Measurements from ENCODE around the gene PPP1R27. TPM values are rescaled to one million over a fixed set of nuclear protein-coding genes. Genes with fewer than 3 reads are reported as not detected.

PPP1R27 gene
- total RNA-seq, 1 donor = not detected

GRCh38 chr17:81852237-81852636 lies 17.4 kb upstream of the PPP1R27 start:
- Histone ChIP-seq H3K4me3 (ENCODE audit: insufficient read depth, low read length) (no peak overlapping the region), H3K27ac (ENCODE audit: low read depth, low read length) (no peak overlapping the region), H3K4me1 (ENCODE audit: insufficient read depth, low read length) (no peaks in the 10 kb centered on the region), H3K27me3 (ENCODE audit: insufficient read depth, low read length) (no peaks in the 10 kb centered on the region), H3K79me2 (ENCODE audit: insufficient read depth, low read length) (peaks cover 59% of the 10 kb centered on the region), H4K20me1 (ENCODE audit: insufficient read depth, low read length) (peaks cover 47% of the 10 kb centered on the region), H3K36me3 (ENCODE audit: insufficient read depth, low read length) (peaks cover 70% of the 10 kb centered on the region), H3K9me3 (ENCODE audit: low read depth, low read length) (no peaks in the 10 kb centered on the region), H3K4me2 (ENCODE audit: insufficient read depth, low read length) (no peak overlapping the region), H2AFZ (ENCODE audit: low read length) (no peak overlapping the region)
- DNase-seq (ENCODE audit: insufficient read length, low spot score, missing footprints) = no peak
- TF ChIP-seq CTCF (IDR thresholded peaks at IDR 0.05; ENCODE audit: extremely low read depth, low read depth, low read length) = no peak

DNA sequence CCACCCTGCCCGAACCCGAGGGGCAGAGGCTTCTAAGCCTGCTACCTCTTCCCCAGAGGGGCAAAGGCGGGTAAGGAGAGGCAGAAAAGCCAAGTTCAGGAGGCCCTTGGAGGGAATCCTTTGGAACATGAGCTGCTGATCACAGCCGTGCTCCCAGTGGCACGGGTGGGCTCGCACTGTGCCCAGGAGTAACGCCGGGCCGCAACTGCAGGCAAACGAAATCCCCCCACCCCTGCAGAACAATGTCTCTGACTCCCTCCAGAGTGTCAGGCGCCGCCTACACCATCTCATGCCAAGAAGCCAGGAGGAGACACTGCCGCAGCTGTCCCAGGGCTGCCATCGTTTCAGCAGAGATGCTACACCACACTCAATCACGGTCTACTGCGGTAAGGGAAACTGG lies 16.6 kb upstream of the PPP1R27 start:
- Histone ChIP-seq H3K9me3 (ENCODE audit: low read depth, low read length) (no peaks in the 10 kb centered on the region), H3K79me2 (ENCODE audit: insufficient read depth, low read length) (peaks cover 51% of the 10 kb centered on the region), H3K36me3 (ENCODE audit: insufficient read depth, low read length) (peaks cover 76% of the 10 kb centered on the region)

GRCh38 chr17:81849457-81849856 lies 14.6 kb upstream of the PPP1R27 start:
- no peak overlapping the region for H2AFZ ChIP-seq (ENCODE audit: low read length)
- H3K27me3 ChIP-seq (ENCODE audit: insufficient read depth, low read length) = no peaks in the 10 kb centered on the region
- no peaks in the 10 kb centered on the region for H3K9me3 ChIP-seq (ENCODE audit: low read depth, low read length)
- no peak overlapping the region for H3K27ac ChIP-seq (ENCODE audit: low read depth, low read length)
- DNase-seq (ENCODE audit: insufficient read length, low spot score, missing footprints) = no peak
- H3K4me3 ChIP-seq (ENCODE audit: insufficient read depth, low read length) = no peak overlapping the region
- H3K4me1 ChIP-seq (ENCODE audit: insufficient read depth, low read length) = no peaks in the 10 kb centered on the region
- TF ChIP-seq CTCF (IDR thresholded peaks at IDR 0.05; ENCODE audit: extremely low read depth, low read depth, low read length) = no peak
- peaks cover 76% of the 10 kb centered on the region for H3K36me3 ChIP-seq (ENCODE audit: insufficient read depth, low read length)
- no peak overlapping the region for H3K4me2 ChIP-seq (ENCODE audit: insufficient read depth, low read length)
- peaks cover 33% of the 10 kb centered on the region for H3K79me2 ChIP-seq (ENCODE audit: insufficient read depth, low read length)
- H4K20me1 ChIP-seq (ENCODE audit: insufficient read depth, low read length) = peaks cover 36% of the 10 kb centered on the region

More for the DNA sequence above, 16.6 kb upstream of the PPP1R27 start:
- Histone ChIP-seq H3K4me3 (ENCODE audit: insufficient read depth, low read length) (no peak overlapping the region), H3K27me3 (ENCODE audit: insufficient read depth, low read length) (no peaks in the 10 kb centered on the region), H3K4me1 (ENCODE audit: insufficient read depth, low read length) (no peaks in the 10 kb centered on the region), H4K20me1 (ENCODE audit: insufficient read depth, low read length) (peaks cover 43% of the 10 kb centered on the region), H3K4me2 (ENCODE audit: insufficient read depth, low read length) (no peak overlapping the region), H3K27ac (ENCODE audit: low read depth, low read length) (no peak overlapping the region), H2AFZ (ENCODE audit: low read length) (no peak overlapping the region)
- TF ChIP-seq CTCF (IDR thresholded peaks at IDR 0.05; ENCODE audit: extremely low read depth, low read depth, low read length) = no peak
- DNase-seq (ENCODE audit: insufficient read length, low spot score, missing footprints) = no peak

- peaks cover 10% of the 10 kb centered on the region for H3K79me2 ChIP-seq (ENCODE audit: insufficient read depth, low read length)
- no peaks in the 10 kb centered on the region for H3K9me3 ChIP-seq (ENCODE audit: low read depth, low read length)
- H3K27me3 ChIP-seq (ENCODE audit: insufficient read depth, low read length) = no peaks in the 10 kb centered on the region
- H2AFZ ChIP-seq (ENCODE audit: low read length) = no peak overlapping the region
- H3K4me1 ChIP-seq (ENCODE audit: insufficient read depth, low read length) = no peaks in the 10 kb centered on the region
- DNase-seq (ENCODE audit: insufficient read length, low spot score, missing footprints) = peak; percentile 84
- H3K36me3 ChIP-seq (ENCODE audit: insufficient read depth, low read length) = peaks cover 79% of the 10 kb centered on the region
- no peak for TF ChIP-seq CTCF (IDR thresholded peaks at IDR 0.05; ENCODE audit: extremely low read depth, low read depth, low read length)
- no peak overlapping the region for H3K27ac ChIP-seq (ENCODE audit: low read depth, low read length)
- peaks cover 32% of the 10 kb centered on the region for H4K20me1 ChIP-seq (ENCODE audit: insufficient read depth, low read length)
- H3K4me3 ChIP-seq (ENCODE audit: insufficient read depth, low read length) = no peak overlapping the region
- H3K4me2 ChIP-seq (ENCODE audit: insufficient read depth, low read length) = no peak overlapping the region
Observed at GRCh38 chr17:81846743-81847689, 12.2 kb upstream of the PPP1R27 start.

Measured in osteoblast (primary cell).